NCI-H1930 (cell line): Measurements from ENCODE around the gene ADAMTSL3.

ENCODE experiments used
- DNase-seq, 2 experiments: peaks; one replicate each; lab custom pipeline; 2025; lab: John Stamatoyannopoulos, UW

The ADAMTSL3 gene

GRCh38 chr15:83973816-83974215 is 319.9 kb downstream of the ADAMTSL3 start:
- no peak for DNase-seq

GRCh38 chr15:83977992-83978391 is 324.1 kb downstream of the ADAMTSL3 start:
- DNase-seq = no peak

GRCh38 chr15:83978588-83978987 is 324.7 kb downstream of the ADAMTSL3 start:
- no peak for DNase-seq

GRCh38 chr15:83980637-83981036 is 326.7 kb downstream of the ADAMTSL3 start:
- no peak for DNase-seq

- DNase-seq = no peak
Observed at GRCh38 chr15:83982748-83983147, 328.8 kb downstream of the ADAMTSL3 start.

GRCh38 chr15:83983634-83984458 is 329.9 kb downstream of the ADAMTSL3 start:
- DNase-seq = no peak

- DNase-seq = no peak
Observed at GRCh38 chr15:83984601-83985000, 330.7 kb downstream of the ADAMTSL3 start.

GRCh38 chr15:83991163-83991562 is 337.2 kb downstream of the ADAMTSL3 start:
- no peak for DNase-seq

GRCh38 chr15:83992324-83993031 is 338.6 kb downstream of the ADAMTSL3 start:
- DNase-seq = no peak

- DNase-seq = no peak
Observed at GRCh38 chr15:83993591-83993990, 339.7 kb downstream of the ADAMTSL3 start.

GRCh38 chr15:83998486-83998885 is 344.6 kb downstream of the ADAMTSL3 start:
- DNase-seq = no peak

GRCh38 chr15:83999396-84000135 is 345.6 kb downstream of the ADAMTSL3 start:
- no peak for DNase-seq

GRCh38 chr15:84001037-84001436 is 347.1 kb downstream of the ADAMTSL3 start:
- no peak for DNase-seq

GRCh38 chr15:84001655-84002054 is 347.7 kb downstream of the ADAMTSL3 start:
- no peak for DNase-seq

GRCh38 chr15:84003791-84004503 is 350.0 kb downstream of the ADAMTSL3 start:
- DNase-seq = no peak

- no peak for DNase-seq
Observed at GRCh38 chr15:84006421-84006820, 352.5 kb downstream of the ADAMTSL3 start.

- DNase-seq = no peak
Observed at GRCh38 chr15:84009616-84010015, 355.7 kb downstream of the ADAMTSL3 start.

- no peak for DNase-seq
Observed at GRCh38 chr15:84010246-84010645, 356.3 kb downstream of the ADAMTSL3 start.

- no peak for DNase-seq
Observed at GRCh38 chr15:84016371-84016770, 362.4 kb downstream of the ADAMTSL3 start.

- no peak for DNase-seq
Observed at GRCh38 chr15:84022516-84022915, 368.6 kb downstream of the ADAMTSL3 start.

GRCh38 chr15:84023636-84024035 is 369.7 kb downstream of the ADAMTSL3 start:
- DNase-seq = peak in 1 of 2 experiments; percentile 3
